Stimulated activated naive B cell treated with anti-CD40 and anti-IgM and Interleukin-4, amounts not matched to agents 10 μg/mL and 1 μg/mL and 100 μg/mL, for 72 hours (primary cell): ENCODE results near the gene TMEM191C.
"Not testable (repeated sequence)": the region's sequence is repeated elsewhere in the genome, so short reads cannot be mapped to it uniquely, and the experiment has no call there.

Source experiments
- ATAC-seq, 2 donors: fragments of 150-1000 bp; cut with Tn5 transposase; replicated peaks; 2 replicates each; pipeline ENCODE4 v1.10.0; 2021; ENCODE audit warnings: moderate library complexity in 1 of 2
- DNase-seq: peaks from one replicate; pipeline ENCODE4 v3.0.0; 2021
- H3K27ac Mint-ChIP-seq: one replicate; pipeline ENCODE4 v1.8.0; 2022; ENCODE audit warnings: mild to moderate bottlenecking, mixed read lengths
- H3K27me3 Mint-ChIP-seq, 2 donors: one replicate each; pipeline ENCODE4 v1.8.0; 2022; ENCODE audit warnings: mixed read lengths in 2 of 2
- H3K36me3 Mint-ChIP-seq, 2 donors: one replicate each; pipeline ENCODE4 v1.8.0; 2022; ENCODE audit warnings: mixed read lengths in 2 of 2, mild to moderate bottlenecking in 1 of 2
- H3K4me1 Mint-ChIP-seq, 2 donors: one replicate each; pipeline ENCODE4 v1.8.0; 2022; ENCODE audit warnings: mixed read lengths in 2 of 2, mild to moderate bottlenecking in 1 of 2
- H3K4me3 Mint-ChIP-seq, 2 donors: one replicate each; pipeline ENCODE4 v1.8.0; 2022; ENCODE audit warnings: mild to moderate bottlenecking in 2 of 2, mixed read lengths in 2 of 2, moderate library complexity in 1 of 2
- H3K9me3 Mint-ChIP-seq, 2 donors: one replicate each; pipeline ENCODE4 v1.8.0; 2022; ENCODE audit warnings: mixed read lengths in 2 of 2, mild to moderate bottlenecking in 1 of 2

The TMEM191C gene

DNA sequence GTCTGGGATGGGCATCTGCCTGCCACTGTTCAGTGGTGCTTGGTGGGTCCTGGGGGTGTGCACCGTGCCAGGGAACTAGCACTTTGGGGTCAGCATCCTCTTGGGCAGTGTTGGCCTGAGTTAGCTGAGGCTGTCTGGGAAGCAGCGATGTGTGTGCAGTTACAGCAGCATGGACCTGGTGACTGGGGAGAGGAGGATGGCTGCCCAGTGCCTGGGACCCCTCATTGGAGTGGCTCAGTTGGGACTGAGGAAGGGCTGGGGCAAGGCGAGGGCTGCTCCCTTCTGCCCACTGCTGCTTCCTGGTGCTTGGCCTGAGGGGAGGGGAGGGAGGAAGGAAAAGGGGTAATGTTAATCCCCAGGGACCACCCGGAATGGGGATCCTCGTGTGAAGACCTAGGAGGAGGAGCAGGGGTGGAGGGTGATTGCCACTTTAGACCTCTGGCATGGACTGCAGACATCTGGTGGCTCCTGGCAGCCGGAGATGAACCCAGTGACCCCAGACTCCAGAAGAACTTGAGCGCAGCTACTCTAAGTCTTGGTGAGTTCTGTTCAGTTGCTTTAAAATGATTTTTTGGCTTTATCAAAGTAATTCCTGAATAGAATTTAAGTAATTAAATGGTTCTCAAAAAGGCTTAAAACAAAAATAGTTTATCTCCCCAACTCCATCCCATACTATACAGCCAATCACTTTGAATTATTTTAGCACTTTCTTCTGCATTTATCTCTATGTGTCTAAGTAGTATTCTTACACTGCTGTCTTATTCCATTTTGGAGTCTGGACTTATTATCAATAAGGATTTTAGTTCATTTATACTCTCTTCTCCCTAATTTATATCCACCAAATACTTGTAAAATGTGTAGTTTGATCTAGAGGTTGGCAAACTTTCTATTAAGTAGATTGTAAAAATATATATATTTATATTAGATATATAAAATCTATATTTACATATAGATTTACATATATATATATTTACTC is 15.4 kb upstream of the TMEM191C start:
- Mint-ChIP-seq H3K36me3 (peaks cover 8 to 13% of the 10 kb centered on the region in 2 donors), H3K27ac (peak overlapping the region; percentile 37), H3K4me1 (no peaks in the 10 kb centered on the region), H3K9me3 (no peaks in the 10 kb centered on the region), H3K27me3 (no peaks in the 10 kb centered on the region), H3K4me3 (no peak overlapping the region)
- ATAC-seq = no peak
- DNase-seq = no peak

DNA sequence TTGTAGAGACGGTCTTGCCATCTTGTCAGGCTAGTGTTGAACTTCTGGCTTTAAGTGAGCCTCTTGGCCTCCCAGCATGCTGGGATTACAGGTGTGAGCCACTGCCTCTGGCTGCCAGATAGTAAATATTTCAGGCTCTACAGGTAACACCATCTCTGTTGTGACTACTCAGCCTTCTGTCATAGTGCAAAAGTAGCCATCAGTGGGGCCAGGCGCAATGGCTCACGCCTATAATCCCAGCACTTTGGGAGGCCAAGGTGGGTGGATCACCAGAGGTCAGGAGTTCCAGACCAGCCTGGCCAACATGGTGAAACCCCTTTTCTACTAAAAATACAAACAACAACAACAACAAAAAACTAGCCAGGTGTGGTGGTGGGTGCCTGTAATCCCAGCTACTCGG is 14.5 kb upstream of the TMEM191C start:
- H3K27me3 Mint-ChIP-seq, ATAC-seq, DNase-seq, H3K27ac Mint-ChIP-seq, H3K4me3 Mint-ChIP-seq, H3K9me3 Mint-ChIP-seq, H3K4me1 Mint-ChIP-seq: not testable (repeated sequence)
- peaks cover 6 to 13% of the 10 kb centered on the region in 2 donors for H3K36me3 Mint-ChIP-seq

DNA sequence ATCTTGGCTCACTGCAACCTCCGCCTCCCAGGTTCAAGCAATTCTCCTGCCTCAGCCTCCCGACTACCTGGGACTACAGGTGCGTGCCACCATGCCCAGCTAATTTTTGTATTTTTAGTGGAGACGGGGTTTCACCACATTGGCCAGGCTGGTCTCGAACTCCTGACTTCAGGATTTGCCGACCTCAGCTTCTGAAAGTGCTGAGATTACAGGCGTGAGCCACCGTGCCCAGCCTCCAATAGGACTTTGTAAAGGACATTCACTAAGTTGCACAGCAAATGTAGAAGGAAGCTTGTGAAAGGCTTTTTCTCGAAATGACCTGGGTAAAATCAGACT is 12.2 kb upstream of the TMEM191C start:
- not testable (repeated sequence) for H3K4me3 Mint-ChIP-seq, H3K27me3 Mint-ChIP-seq, H3K27ac Mint-ChIP-seq, ATAC-seq, H3K4me1 Mint-ChIP-seq, H3K36me3 Mint-ChIP-seq, DNase-seq, H3K9me3 Mint-ChIP-seq

DNA sequence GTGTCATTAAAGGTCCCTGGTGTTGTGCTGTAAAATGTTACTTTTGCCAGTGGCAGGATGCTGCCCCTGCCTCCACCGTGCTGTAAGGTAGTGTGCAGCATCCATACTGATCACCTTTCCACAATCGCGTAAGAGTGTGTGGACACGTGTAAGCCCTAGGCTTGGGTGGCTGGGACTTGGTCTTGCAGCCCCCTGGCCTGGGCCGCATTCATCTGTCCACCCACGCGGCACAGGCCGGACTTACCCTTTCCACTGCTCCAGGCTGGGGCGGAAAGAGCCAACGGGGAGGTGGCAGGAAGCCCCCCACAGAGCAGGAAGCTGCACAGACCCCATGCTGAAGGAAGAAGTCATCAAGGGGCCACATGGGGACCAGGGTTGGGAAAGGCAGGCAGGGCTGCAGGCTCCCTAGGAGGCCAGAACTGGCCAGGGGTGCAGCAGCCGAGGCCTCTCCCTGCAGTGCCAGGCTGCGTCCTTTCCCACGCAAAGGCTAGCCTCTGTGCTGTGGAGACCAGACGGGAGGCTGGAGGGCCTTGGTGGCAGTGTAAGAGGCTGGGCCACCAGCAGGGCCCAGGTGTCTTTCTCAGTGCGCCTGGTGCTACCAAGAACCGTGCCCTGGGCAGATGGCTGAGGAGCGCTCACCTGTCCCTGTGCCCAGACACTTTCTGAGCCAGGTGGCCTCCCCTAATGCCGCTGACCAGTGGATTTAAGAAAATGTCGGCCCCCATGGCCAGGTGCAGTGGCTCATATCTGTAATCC is 11.7 kb upstream of the TMEM191C start:
- Mint-ChIP-seq H3K4me1 (no peaks in the 10 kb centered on the region), H3K27me3 (no peaks in the 10 kb centered on the region), H3K9me3 (no peaks in the 10 kb centered on the region), H3K36me3 (peaks cover 0 to 3% of the 10 kb centered on the region in 2 donors), H3K4me3 (no peak overlapping the region), H3K27ac (no peak overlapping the region)
- no peak for ATAC-seq
- DNase-seq = no peak

DNA sequence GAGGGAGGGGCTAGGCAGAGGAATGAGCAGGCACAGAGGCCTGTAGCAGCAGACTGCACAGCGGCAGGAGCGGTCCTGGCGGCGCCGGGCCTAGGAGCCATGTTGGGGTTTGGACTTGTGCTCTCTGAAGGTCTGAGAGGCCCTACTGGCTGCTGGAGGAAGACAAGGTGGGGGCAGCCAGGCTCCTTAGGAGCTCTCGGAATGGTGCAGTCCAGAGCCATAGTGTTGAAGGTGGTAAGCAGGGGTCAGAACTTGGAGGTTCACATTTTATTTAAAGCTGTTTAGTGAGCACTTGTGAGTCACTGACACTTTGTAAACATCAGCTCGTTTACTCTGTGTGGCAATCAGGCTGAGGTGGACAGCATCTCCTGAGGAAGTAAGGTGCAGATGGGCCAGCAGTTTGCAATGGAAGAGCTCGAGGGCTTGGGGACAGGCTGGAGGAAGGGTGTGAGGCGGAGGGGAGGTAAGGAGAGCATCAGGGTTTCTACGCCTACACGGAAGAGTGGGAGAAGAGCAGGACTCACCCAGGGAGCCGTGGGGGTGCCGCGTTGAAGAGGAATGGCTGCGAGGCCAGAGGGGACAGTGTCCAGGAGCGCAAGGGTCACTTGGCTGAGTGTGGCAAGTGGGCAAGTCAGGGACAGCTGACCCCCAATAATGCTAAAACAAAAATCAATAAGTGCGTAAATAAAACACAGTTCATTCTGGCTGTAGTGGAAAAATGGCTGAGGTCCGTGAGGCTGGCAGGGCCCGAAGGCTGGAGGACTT is 10.0 kb upstream of the TMEM191C start:
- ATAC-seq = no peak
- no peaks in the 10 kb centered on the region for H3K36me3 Mint-ChIP-seq
- H3K4me3 Mint-ChIP-seq = no peak overlapping the region
- no peak for DNase-seq
- H3K27me3 Mint-ChIP-seq = no peaks in the 10 kb centered on the region
- no peaks in the 10 kb centered on the region for H3K4me1 Mint-ChIP-seq
- H3K9me3 Mint-ChIP-seq = no peaks in the 10 kb centered on the region
- no peak overlapping the region for H3K27ac Mint-ChIP-seq

DNA sequence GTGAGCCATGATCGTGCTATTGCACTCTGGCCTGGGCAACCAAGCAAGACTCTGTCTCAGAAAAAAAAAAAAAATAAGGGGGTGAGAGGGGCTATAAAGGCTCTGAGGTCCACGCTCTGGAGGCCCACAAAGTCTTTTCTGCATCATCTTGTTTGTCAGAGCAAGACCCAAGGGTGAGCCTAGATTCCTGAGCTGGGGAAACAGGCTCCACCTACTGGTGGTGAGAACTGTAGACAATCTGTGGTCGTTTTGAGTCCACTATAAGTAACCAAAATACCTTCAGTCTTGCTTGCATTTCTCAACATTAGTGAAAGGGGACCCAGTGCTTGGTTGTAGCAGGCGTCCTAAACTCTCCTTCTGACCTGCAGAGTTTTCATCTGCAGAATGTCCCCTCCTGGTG is 4.5 kb upstream of the TMEM191C start:
- H3K27ac Mint-ChIP-seq, DNase-seq, H3K4me1 Mint-ChIP-seq, H3K27me3 Mint-ChIP-seq, H3K36me3 Mint-ChIP-seq, H3K4me3 Mint-ChIP-seq, H3K9me3 Mint-ChIP-seq: not testable (repeated sequence)
- peak in 1 of 2 donors; percentile 35 for ATAC-seq

DNA sequence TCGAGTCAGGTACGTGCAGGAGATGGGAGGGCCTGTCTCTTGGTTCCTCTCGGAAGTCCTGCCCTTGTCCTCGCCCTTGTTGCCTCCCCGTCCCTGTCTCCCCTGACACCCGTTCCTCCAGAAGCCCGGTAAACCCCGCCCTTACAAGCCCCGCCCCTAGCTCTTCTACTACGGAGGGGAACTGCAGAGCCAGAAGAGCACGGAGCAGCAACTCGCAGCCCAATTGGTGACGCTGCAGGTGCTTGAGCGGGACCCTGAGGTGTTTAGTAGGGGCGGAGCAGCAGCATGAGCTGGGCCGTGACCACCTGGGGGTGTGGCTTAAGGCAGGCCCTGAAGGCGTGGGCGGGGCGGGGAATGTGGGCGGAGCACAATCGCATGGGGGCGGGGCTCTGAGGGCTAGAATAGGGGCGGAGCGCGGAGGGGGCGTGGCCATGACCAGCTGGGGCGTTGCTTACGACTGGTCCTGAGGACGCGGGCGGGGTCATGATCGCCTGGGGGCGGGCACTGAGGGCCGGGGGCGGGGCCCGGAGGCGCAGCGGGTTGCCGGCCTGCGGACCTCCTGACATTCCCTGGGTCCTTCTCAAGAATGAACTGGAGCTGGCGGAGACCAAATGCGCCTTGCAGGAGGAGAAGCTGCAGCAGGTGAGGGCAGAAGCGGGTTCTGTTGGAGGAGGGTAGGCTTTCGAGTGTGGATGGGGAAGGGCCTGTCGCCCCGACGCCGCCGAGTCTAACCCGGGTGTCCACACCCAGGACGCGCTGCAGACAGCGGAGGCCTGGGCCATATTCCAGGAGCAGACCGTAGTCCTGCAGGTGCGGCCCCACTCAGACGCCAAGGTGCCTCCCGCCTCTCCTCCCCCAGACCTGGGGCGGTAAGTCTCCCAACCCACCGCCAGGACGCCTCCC is 1.3 kb downstream of the TMEM191C start:
- peak overlapping the region; percentile 96 for H3K27ac Mint-ChIP-seq
- H3K36me3 Mint-ChIP-seq, H3K27me3 Mint-ChIP-seq, H3K4me1 Mint-ChIP-seq, H3K9me3 Mint-ChIP-seq: not testable (repeated sequence)
- peak; percentile 87 for DNase-seq
- ATAC-seq = peak; percentile 92 to 94
- peak overlapping the region; percentile 85 to 90 for H3K4me3 Mint-ChIP-seq

DNA sequence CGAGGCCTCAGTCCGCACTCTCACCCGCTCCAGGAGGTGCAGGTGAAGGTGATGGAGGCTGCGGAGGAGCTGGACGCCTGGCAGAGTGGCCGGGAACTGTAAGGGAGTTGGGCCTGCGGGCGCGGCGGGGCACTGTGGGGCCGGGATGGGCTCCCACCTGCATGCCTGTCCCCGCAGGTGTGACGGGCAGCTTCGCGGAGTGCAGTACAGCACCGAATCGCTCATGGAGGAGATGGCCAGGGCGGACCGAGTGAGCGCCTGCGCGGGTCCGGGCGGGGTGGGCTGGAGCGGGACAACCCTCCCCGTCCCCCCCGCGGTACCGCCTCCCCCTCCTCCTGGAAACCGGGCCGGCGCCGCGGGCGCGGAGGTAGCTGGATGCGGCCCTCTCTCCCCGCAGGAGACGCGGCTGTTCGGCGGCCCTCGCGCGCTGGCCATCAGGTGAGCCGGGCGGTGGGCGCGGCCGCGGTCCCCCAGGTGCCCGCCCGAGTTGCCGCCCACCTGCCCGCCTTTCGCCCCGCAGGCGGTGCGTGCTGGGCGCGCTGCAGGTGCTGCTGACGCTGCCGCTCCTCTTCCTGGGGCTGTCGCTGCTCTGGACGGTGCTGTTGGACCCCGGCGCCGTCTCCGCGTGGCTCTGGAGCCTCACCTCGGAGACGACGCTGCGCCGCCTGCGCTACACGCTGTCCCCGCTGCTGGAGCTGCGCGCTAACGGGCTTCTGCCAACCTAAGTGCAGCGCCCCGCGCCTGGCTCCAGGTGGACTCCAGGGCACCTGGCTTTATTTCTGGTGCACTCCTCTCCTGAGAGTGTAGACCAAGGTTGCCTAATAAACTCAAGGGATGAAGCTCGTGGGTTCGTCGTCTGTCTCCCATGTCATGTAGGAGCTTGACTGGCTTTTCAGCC is 2.2 kb downstream of the TMEM191C start:
- not testable (repeated sequence) for H3K27me3 Mint-ChIP-seq, H3K27ac Mint-ChIP-seq, H3K4me1 Mint-ChIP-seq, H3K4me3 Mint-ChIP-seq, H3K36me3 Mint-ChIP-seq, DNase-seq, H3K9me3 Mint-ChIP-seq, ATAC-seq

DNA sequence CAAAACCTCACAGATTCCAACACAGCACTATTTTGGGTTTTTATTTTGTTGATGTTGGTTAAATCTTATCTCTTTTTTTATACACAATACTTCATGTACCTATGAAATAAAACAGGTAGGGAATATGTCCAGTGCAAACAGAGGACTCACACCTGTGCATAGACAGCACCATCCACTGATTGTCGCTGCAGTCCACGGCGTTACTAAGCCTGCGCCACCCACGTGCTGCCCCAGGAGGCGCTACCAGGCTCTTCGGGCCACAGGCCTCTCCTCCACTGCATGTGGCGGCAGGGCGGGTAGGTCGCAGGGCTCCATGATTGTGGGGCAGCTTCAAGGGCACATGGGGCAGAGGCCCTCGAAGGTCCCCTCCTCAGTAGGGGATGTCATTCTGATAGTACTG is 5.8 kb downstream of the TMEM191C start:
- not testable (repeated sequence) for ATAC-seq, H3K36me3 Mint-ChIP-seq, DNase-seq, H3K9me3 Mint-ChIP-seq, H3K27me3 Mint-ChIP-seq, H3K4me1 Mint-ChIP-seq, H3K27ac Mint-ChIP-seq, H3K4me3 Mint-ChIP-seq

DNA sequence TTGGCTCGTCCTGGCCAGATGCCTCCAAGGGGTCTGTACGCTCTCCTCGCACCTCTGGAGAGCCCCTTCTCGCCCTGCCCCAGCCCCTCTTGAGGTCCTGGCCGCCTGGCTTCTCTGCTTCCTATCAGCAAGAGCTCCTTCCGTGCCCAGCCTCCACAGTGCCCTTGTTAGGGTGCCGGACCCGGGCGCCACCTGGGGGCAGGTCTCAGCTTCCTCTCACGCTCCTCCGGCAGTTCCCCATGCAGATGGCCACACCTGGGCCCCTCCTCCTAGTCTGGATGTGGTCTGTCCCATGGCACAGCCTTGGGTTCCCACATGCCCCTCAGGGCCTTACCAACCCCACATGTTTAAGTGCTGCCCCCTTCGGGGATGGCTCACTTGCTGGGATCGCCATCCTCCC is 6.5 kb downstream of the TMEM191C start:
- ATAC-seq, H3K27me3 Mint-ChIP-seq, H3K4me1 Mint-ChIP-seq, H3K36me3 Mint-ChIP-seq, H3K4me3 Mint-ChIP-seq, H3K9me3 Mint-ChIP-seq, DNase-seq, H3K27ac Mint-ChIP-seq: not testable (repeated sequence)

DNA sequence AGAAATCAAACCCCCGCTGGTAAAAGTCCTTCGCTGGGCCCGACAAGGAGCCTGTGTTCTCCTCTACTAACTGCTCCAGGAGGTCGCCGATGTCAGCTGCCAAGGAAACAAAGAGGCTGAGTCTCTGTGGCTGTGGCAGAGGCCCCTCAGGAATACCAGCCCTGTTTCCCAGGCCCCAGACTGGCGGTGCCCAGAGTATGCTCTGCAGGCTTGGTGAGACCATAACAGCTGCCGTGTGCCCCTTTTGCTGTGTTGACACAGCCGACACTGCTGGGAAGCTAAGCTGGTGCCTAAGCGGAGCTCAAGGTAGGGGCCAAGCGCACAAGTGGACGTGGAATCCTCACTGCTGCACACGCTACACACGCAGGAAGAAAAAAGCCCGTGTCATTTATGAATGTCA is 16.9 kb downstream of the TMEM191C start:
- not testable (repeated sequence) for DNase-seq, H3K4me3 Mint-ChIP-seq, ATAC-seq, H3K27me3 Mint-ChIP-seq, H3K4me1 Mint-ChIP-seq, H3K36me3 Mint-ChIP-seq, H3K9me3 Mint-ChIP-seq, H3K27ac Mint-ChIP-seq

DNA sequence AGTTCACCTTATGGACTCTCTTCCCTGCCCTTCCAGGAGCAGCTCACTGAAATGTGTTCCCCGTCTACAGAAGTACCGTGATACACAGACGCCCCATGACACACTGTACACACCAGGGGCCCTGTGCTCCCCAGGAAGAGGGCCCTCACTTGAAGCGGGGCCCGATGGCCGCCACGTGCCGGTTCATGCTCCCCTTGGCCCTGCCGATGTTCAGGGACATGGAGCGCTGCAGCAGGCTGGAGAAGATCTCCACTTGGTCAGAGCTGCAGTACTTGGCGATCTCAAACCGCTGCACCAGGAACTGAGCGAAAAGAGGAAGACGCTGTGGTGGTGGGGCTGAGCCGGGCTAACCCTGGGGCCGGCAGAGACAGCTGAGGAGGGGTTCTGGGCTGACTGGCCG is 20.5 kb downstream of the TMEM191C start:
- H3K4me3 Mint-ChIP-seq, ATAC-seq, H3K27ac Mint-ChIP-seq, H3K36me3 Mint-ChIP-seq, H3K9me3 Mint-ChIP-seq, DNase-seq, H3K4me1 Mint-ChIP-seq, H3K27me3 Mint-ChIP-seq: not testable (repeated sequence)

DNA sequence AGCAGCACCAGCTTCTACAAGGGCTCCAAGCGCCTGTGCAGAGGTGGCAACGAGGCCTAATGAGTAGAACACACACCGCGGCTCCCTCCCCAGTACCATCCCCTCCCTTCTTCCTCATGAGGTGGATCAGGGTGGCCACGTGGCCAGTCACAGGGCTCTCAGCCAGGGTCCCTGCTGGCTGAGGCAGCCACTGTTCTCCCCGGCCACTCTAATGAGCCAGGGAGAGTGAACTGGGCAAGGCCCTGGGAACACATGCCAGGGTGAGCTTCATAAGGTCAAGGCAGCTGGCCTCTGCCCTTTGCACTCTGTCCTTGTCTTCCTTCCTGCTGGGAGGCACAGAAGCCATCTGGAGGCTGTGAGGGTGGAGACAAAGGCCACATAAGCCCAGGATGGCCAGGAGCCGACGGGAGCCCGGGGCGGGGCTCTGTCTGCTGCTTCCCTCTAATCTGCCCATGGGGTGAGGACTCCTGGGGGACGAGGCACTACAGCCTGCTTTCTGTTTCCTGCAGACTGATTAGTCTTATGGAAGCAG is 22.0 kb downstream of the TMEM191C start:
- ATAC-seq, H3K4me3 Mint-ChIP-seq, H3K9me3 Mint-ChIP-seq, DNase-seq, H3K36me3 Mint-ChIP-seq, H3K27ac Mint-ChIP-seq, H3K27me3 Mint-ChIP-seq, H3K4me1 Mint-ChIP-seq: not testable (repeated sequence)
